ENCODE data around the gene NKAIN2.

NKAIN2 gene

GRCh38 chr6:124310139-124310538 lies 506.5 kb downstream of the NKAIN2 start:
- no peak for TF ChIP-seq CTCF (IDR thresholded peaks at IDR 0.05; ENCODE audit: low read depth, low read length)
- TF ChIP-seq MYC (IDR thresholded peaks at IDR 0.05; ENCODE audit: low read depth, low read length) = no peak
- TF ChIP-seq POLR2A (IDR thresholded peaks at IDR 0.05; ENCODE audit: extremely low read depth, insufficient read length) = no peak
- no peak for TF ChIP-seq MAX (IDR thresholded peaks at IDR 0.05; ENCODE audit: low read depth, low read length)
- no peak for DNase-seq (ENCODE audit: low read depth)
- H3K4me3 ChIP-seq (ENCODE audit: low read depth, low read length) = no peak overlapping the region

- no peak overlapping the region for H3K4me3 ChIP-seq (ENCODE audit: low read depth, low read length)
- TF ChIP-seq POLR2A (IDR thresholded peaks at IDR 0.05; ENCODE audit: extremely low read depth, insufficient read length) (no peak), CTCF (IDR thresholded peaks at IDR 0.05; ENCODE audit: low read depth, low read length) (no peak), MYC (IDR thresholded peaks at IDR 0.05; ENCODE audit: low read depth, low read length) (no peak), MAX (IDR thresholded peaks at IDR 0.05; ENCODE audit: low read depth, low read length) (no peak)
- DNase-seq (ENCODE audit: low read depth) = no peak
These were observed 515.7 kb downstream of the NKAIN2 start for GRCh38 chr6:124319410-124319809.

DNA sequence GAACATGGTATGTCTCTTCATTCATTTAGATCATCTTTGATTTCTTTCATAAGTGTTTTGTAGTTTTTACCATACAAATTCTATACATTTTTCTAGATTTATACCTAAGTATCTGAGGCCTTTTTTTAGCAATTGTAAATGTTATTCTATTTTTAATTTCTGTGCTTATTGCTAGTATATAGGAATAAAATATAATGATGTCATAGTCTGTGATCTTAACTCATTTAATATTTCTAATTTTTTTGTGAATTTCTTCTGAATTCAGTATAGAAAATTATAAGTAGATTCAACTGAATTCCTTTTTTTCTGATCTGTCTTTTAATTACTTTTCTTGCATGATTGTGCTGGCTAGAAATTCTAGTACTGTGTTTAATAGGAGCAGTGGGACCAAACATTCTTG lies 520.6 kb downstream of the NKAIN2 start:
- TF ChIP-seq MYC (IDR thresholded peaks at IDR 0.05; ENCODE audit: low read depth, low read length) (no peak), POLR2A (IDR thresholded peaks at IDR 0.05; ENCODE audit: extremely low read depth, insufficient read length) (no peak), MAX (IDR thresholded peaks at IDR 0.05; ENCODE audit: low read depth, low read length) (no peak), CTCF (IDR thresholded peaks at IDR 0.05; ENCODE audit: low read depth, low read length) (no peak)
- DNase-seq (ENCODE audit: low read depth) = no peak
- H3K4me3 ChIP-seq (ENCODE audit: low read depth, low read length) = no peak overlapping the region

DNA sequence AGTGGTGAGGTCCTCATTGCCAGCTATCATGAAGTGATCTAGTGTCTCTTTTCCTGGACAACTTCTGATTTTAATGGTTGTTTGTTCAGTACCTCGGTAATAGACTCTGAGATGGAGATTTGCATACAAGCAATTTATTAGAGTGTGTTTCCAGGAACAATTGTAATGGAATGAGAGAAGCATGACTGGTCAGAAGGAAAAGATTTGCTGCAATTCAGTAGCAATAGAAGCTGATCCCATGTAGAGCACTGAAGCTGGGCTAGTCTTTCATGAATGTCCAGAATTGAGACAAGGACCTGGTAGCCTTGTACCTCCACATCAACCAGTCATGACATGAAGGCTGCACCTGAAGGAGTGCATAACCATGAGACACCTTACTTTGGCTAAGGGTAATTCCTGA lies 526.5 kb downstream of the NKAIN2 start:
- TF ChIP-seq POLR2A (IDR thresholded peaks at IDR 0.05; ENCODE audit: extremely low read depth, insufficient read length) (no peak), CTCF (IDR thresholded peaks at IDR 0.05; ENCODE audit: low read depth, low read length) (no peak), MAX (IDR thresholded peaks at IDR 0.05; ENCODE audit: low read depth, low read length) (no peak), MYC (IDR thresholded peaks at IDR 0.05; ENCODE audit: low read depth, low read length) (no peak)
- no peak overlapping the region for H3K4me3 ChIP-seq (ENCODE audit: low read depth, low read length)
- DNase-seq (ENCODE audit: low read depth) = no peak

GRCh38 chr6:124334359-124334758 lies 530.7 kb downstream of the NKAIN2 start:
- TF ChIP-seq POLR2A (IDR thresholded peaks at IDR 0.05; ENCODE audit: extremely low read depth, insufficient read length) = no peak
- no peak for TF ChIP-seq CTCF (IDR thresholded peaks at IDR 0.05; ENCODE audit: low read depth, low read length)
- no peak for TF ChIP-seq MYC (IDR thresholded peaks at IDR 0.05; ENCODE audit: low read depth, low read length)
- TF ChIP-seq MAX (IDR thresholded peaks at IDR 0.05; ENCODE audit: low read depth, low read length) = no peak
- no peak overlapping the region for H3K4me3 ChIP-seq (ENCODE audit: low read depth, low read length)
- DNase-seq (ENCODE audit: low read depth) = no peak
